ENCODE data around the gene STAB1.

The STAB1 gene

GRCh38 chr3:52487788-52488691 is 7.1 kb upstream of the STAB1 start:
- no peak for DNase-seq

DNA sequence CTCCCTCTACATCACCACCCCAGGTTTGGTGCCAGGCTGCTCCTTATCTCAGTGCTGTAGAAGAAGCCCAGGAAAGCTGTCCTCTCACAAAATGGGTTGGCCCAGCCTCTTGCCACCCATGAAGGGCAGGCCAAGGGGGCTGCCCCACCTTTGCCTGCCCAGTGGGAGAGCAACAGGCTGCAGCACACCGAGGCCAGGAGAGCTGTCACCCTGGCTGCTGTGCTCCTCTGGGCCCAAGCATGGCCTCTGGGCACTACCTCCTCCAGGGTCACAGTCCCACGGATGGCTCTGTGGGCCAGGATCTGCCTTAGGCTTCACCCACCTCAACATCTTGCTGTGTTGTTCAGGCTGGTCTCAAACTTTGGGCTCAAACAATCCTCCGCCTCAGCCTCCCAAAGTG is 6.4 kb upstream of the STAB1 start:
- no peak for DNase-seq

DNA sequence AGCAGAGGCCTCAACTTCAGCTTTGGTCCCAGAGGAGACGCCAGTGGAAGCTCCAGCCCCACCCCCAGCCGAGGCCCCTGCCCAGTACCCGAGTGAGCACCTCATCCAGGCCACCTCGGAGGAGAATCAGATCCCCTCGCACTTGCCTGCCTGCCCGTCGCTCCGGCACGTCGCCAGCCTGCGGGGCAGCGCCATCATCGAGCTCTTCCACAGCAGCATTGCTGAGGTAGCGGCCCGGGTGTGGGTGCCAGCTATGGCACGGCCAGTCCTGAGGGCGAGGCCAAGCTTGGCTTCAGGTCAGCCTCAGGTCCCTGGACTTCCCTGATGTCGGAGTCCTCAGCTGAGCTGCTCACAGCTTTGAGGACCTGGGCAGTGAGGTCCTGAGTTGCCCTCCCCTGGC is 5.7 kb upstream of the STAB1 start:
- DNase-seq = no peak

- no peak for DNase-seq
Observed at GRCh38 chr3:52490035-52490938, 4.9 kb upstream of the STAB1 start.

DNA sequence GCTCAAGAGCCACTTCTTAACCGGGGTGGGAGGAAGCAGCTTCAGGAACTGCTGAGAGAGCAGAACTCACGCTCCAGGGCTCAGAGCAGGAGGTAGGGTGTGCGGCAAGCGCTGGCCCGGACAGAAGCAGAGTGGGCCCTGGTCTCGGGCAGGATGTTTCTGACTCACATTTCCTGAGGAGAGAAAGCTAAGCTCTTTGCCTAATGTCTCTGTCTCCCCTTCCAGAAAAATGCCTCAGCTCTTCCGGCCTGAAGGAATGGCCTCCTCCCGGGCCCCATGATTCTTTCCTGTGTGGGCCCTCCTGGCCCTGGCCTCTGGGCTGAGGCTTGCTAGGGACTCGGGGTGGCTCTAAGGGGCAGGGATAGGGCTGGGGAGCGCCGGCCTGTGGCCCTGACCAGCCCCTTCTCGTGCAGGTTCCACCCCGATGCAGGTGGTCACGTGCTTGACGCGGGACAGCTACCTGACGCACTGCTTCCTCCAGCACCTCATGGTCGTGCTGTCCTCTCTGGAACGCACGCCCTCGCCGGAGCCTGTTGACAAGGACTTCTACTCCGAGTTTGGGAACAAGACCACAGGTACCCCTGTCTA is 4.1 kb upstream of the STAB1 start:
- no peak for DNase-seq

DNA sequence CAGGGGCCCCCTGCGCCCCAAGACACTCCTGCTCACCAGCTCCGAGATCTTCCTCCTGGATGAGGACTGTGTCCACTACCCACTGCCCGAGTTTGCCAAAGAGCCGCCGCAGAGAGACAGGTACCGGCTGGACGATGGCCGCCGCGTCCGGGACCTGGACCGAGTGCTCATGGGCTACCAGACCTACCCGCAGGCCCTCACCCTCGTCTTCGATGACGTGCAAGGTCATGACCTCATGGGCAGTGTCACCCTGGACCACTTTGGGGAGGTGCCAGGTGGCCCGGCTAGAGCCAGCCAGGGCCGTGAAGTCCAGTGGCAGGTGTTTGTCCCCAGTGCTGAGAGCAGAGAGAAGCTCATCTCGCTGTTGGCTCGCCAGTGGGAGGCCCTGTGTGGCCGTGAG is 3.1 kb upstream of the STAB1 start:
- DNase-seq = no peak

DNA sequence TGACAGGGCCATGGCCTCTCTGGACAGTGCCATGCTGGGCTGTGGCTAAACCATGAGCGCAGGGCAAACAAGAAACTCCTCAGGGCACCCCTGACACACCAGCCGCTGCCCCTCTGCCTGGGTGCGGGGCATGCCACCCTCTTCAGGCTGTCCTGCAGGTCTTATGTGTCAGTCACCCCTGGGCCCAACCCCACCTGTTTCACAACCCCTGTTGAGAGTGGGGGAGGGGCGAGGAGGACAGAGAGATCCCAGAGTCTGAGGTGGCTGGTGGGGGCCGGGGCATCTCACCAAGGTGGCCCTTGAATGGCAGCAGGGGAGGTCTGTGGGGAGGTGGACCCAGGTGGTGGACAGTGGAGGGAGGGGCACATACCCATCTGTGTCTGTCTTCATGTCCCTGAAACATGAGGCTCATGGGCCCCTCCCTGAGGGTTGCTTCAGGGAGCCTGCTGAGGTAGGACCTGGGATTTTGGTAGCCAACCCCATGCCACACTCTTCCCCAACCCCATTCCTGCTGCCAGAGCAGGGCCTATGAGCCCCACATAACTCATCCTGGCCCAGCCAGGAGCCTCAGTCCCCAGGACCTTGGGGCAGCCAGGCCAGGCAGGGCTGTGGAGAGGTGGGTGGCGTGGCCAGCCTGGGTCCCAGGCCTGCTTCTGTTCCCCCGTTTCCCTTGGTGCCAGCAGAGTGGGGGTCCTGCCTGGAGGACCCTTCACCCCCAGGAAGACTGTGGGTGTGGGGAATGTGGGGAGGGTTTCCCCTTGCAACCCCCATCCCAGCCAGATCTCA is 1.7 kb upstream of the STAB1 start:
- DNase-seq = no peak

GRCh38 chr3:52494445-52494844 is 693 bp upstream of the STAB1 start:
- DNase-seq = no peak

GRCh38 chr3:52495777-52496602 is 852 bp downstream of the STAB1 start:
- no peak for DNase-seq

DNA sequence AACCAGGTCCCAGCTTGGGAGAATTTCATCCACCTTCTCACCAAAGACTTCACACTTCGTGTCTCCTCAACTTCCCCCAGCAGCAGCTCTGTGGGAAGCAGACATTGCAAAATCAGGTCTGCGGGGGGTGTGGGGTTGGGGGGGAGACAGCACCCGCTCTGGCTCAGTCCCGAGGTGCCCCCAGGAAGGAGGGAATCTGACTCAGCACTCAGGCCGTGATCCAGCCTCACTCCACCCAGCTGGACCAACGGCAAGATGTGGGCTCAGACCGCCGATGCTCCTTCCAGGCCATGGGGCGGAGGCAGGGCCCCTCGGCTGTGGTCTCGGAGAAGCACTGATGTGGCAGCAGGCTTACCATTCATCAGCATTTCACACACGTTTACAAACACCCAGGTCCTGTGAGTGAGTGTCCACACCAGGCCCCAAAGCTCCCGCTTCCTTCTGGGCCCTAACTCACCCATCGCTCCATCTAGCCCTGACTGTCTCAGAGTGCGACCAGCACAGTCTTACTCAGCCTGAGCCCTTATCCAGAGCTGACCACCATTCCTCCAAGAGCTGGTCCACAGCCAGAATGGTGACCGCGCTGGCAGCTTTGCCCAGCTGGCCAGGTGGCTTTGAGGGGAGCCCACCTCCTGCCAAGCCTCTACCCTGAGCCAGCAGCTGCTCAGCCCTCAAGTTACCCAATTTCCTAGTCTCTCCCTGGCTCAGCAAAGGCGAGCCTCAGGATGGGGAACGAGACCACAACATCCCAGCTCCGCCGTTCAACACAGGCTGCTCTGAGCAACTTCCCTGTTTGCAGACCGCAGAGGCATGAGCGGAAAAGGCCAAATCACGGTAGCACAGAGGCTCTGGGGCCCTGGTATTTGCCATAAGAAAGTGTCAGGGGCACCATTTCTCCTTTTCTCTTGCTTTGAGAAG is 3.3 kb downstream of the STAB1 start:
- no peak for DNase-seq

GRCh38 chr3:52501046-52501445 is 5.9 kb downstream of the STAB1 start:
- no peak for DNase-seq

DNA sequence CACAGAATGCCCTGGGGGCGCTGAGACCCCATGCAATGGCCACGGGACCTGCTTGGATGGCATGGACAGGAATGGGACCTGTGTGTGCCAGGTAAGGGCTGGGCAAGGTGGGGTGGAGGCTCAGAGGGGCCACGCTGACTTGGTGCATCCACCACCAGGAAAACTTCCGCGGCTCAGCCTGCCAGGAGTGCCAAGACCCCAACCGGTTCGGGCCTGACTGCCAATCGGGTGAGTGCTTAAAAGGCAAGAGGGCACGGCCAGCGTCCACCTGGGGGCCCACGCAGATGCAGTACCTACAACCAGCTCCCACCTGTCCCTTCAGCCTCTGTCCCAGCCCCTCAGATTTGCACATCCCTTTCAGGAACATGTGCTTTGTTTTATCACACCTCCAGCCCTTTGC is 6.9 kb downstream of the STAB1 start:
- DNase-seq = no peak

DNA sequence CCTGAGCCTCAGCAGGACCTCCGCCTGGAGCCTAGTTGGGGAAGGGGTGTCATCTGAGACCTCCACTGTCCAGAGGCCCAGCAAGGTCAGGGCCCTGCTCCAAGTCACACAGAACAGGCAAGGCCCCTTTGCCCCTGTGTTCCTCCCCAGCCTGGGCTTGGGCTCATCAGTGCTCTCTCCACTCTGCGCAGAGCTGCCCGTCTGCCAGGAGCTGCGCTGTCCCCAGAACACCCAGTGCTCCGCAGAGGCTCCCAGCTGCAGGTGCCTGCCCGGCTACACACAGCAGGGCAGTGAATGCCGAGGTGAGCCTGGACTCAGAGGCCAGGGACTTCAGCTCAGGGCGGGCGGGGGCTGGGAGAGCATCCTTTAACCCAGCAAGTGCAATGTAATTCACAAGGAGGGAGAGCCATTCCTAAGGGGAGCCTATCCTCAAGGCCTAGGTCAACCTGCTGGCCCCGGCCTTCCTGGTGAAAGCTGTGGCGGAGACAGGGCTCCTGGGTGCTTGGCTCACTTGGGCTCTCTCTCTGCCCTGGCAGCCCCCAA is 7.7 kb downstream of the STAB1 start:
- DNase-seq = no peak

DNA sequence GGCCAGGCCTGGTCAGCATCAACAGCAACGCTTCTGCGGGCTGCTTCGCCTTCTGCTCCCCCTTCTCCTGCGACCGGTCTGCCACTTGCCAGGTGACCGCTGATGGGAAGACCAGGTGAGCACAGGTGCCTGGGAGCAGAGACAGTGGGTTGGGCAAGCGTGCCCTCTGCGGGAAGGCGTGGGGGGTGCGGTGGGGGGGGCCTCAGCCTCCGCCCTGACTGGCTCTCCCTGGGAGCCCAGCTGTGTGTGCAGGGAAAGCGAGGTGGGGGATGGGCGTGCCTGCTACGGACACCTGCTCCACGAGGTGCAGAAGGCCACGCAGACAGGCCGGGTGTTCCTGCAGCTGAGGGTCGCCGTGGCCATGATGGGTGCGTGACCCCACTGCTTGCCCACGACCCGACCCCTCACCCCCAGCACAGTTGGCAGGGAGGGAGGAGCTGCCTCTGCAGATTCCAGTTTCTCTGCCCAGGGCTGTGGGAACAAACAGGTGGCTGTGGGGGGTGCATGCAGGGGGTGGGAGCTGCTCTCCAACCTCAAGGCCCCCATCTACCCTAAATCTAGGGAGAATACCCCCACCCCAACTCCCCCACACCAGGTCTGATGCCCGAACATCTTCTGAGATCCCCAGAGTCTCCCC is 8.8 kb downstream of the STAB1 start:
- no peak for DNase-seq

GRCh38 chr3:52504977-52505376 is 9.8 kb downstream of the STAB1 start:
- no peak for DNase-seq

- no peak for DNase-seq
Observed at GRCh38 chr3:52506266-52506966, 11.3 kb downstream of the STAB1 start.

DNA sequence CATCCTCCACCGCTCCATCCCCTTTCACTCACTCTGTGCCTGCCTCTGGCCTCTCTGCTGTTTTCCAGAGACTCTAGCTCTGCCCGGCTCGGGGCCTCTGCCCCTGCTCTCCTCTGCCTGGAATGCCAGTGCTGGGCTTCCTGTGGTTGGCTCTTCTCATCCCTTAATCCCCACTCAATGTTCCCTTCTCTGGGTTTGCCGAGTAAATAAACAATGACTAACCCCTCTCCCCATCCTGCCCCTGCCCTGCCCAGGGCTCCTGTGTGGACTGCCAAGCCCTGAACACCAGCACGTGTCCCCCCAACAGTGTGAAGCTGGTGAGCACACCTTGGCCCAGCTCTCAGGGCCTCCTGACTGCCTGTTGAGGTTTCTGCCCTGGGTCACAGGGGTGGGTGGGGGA is 12.2 kb downstream of the STAB1 start:
- DNase-seq = no peak

- no peak for DNase-seq
Observed at GRCh38 chr3:52509753-52510328, 14.7 kb downstream of the STAB1 start.

DNA sequence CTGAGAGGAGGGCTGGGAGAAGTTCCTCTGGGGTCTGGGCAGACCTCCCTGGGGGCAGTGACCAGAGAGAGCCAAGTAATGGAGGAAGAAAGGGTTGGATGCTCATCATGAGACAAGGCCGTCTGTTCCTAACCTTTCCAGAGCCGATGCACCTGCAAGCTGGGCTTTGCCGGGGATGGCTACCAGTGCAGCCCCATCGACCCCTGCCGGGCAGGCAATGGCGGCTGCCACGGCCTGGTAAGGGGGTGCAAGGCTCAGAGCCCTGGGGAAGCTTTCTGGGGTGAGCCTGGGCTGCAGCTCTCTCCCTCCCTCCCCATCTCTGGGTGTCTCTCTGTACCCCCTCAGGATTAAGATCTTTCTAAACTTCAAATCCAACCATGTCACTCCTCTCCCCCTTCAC is 16.4 kb downstream of the STAB1 start:
- DNase-seq = no peak

Data from activated effector memory CD4-positive, alpha-beta T cell treated with anti-CD3 and anti-CD28 coated beads, Interleukin-2, amount 50 U/mL, for 16 hours (primary cell).